Activated naive CD8-positive, alpha-beta T cell treated with anti-CD3 and anti-CD28 coated beads for 36 hours (primary cell): ENCODE data around the gene CDC14B. TPM values are rescaled to one million over a fixed set of nuclear protein-coding genes. Genes with fewer than 3 reads are reported as not detected.

Source experiments
- DNase-seq: peaks from one replicate; pipeline ENCODE4 v3.0.0; 2021
- H3K27ac Mint-ChIP-seq: one replicate; pipeline ENCODE4 v1.8.0; 2022; ENCODE audit warnings: mild to moderate bottlenecking, moderate library complexity, mixed read lengths
- H3K27me3 Mint-ChIP-seq: one replicate; pipeline ENCODE4 v1.8.0; 2022; ENCODE audit warnings: mild to moderate bottlenecking, mixed read lengths
- H3K36me3 Mint-ChIP-seq: one replicate; pipeline ENCODE4 v1.8.0; 2021; ENCODE audit warnings: mild to moderate bottlenecking, mixed read lengths
- H3K4me1 Mint-ChIP-seq: one replicate; pipeline ENCODE4 v1.8.0; 2021; ENCODE audit warnings: mixed read lengths
- H3K4me3 Mint-ChIP-seq: one replicate; pipeline ENCODE4 v1.8.0; 2022; ENCODE audit warnings: mild to moderate bottlenecking, moderate library complexity, mixed read lengths
- H3K9me3 Mint-ChIP-seq: one replicate; pipeline ENCODE4 v1.8.0; 2022; ENCODE audit warnings: mixed read lengths
- total RNA-seq, 2 experiments: library from RNA; stranded (reverse); gene quantifications; one replicate each; pipeline ENCODE4 v1.2.3, GENCODE V29; 2021

CDC14B gene
- total RNA-seq, 2 experiments from 2014 or later: 0.56 to 0.70 TPM

DNA sequence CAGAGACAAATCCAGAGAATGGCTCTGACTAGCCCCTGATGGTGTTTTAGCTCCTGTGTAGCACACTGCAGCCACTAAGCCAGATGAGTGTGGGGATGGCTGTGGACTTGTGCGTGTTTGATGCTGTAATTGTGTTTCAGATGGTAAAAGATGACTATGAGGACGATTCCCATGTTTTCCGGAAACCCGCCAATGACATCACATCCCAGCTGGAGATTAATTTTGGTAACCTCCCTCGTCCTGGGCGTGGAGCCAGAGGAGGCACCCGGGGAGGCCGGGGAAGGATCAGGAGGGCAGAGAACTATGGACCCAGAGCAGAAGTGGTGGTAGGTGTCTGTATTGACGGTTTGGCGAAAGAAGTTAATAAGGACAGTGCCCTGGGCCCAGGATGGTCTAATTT lies 131.7 kb downstream of the CDC14B start:
- Mint-ChIP-seq H3K27ac (no peak overlapping the region), H3K9me3 (no peaks in the 10 kb centered on the region)

DNA sequence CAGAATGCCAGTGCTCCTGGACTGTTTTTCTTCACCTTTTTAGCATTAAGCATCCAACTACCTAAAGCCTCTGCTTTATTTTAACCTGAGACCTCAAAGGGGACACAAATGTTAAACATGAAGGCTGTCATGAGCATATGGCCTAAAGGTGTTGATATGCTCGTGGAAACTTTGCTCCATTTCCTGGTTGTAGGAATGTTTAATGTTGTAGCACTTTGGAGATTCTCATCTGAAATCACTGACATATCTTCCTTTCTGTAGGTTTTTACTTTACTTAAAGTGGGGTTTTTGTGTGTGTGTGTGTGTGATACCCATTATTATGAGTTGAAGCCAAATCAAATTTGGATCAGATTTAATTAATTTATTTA lies 132.6 kb downstream of the CDC14B start:
- Mint-ChIP-seq H3K9me3 (no peaks in the 10 kb centered on the region), H3K4me3 (no peak overlapping the region), H3K27ac (no peak overlapping the region), H3K36me3 (peaks cover 10% of the 10 kb centered on the region), H3K4me1 (peaks cover 15% of the 10 kb centered on the region), H3K27me3 (no peaks in the 10 kb centered on the region)
- no peak for DNase-seq

More for the DNA sequence above, 131.7 kb downstream of the CDC14B start:
- Mint-ChIP-seq H3K36me3 (peaks cover 10% of the 10 kb centered on the region), H3K27me3 (no peaks in the 10 kb centered on the region), H3K4me1 (peaks cover 15% of the 10 kb centered on the region), H3K4me3 (no peak overlapping the region)
- no peak for DNase-seq

DNA sequence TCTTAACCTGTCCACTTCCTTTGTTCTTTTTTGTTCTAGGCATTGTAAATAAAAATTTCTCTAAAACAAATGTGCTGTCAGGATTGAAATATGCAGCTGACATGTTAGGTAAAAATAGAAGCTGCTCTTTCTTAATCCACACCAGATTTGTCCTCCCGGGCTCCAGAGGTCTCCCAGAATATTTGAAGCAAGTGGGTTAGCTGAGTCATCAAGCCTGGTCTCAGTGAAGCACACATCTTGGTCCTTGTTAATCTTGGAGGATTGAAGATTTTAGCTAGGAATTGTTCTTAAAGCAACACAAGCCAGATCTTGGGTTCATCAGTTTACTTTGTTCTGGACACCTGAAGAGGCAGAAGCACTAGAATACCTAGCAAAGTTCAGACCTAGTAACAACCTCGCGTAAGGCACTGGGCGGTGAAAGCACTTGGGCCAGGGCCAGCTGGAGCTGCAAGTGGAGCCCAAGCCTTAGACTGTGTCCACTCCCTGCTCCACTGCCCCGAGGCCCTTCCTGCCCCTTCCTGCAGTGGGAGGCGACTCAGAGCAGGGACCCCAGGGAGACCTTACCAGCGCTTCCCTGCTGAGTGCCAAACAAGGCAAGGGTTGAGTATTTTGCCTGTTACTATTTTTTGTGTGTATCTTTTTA lies 133.1 kb downstream of the CDC14B start:
- Mint-ChIP-seq H3K27ac (no peak overlapping the region), H3K36me3 (peaks cover 9% of the 10 kb centered on the region), H3K9me3 (no peaks in the 10 kb centered on the region), H3K4me1 (peaks cover 10% of the 10 kb centered on the region), H3K27me3 (no peaks in the 10 kb centered on the region), H3K4me3 (no peak overlapping the region)
- no peak for DNase-seq

DNA sequence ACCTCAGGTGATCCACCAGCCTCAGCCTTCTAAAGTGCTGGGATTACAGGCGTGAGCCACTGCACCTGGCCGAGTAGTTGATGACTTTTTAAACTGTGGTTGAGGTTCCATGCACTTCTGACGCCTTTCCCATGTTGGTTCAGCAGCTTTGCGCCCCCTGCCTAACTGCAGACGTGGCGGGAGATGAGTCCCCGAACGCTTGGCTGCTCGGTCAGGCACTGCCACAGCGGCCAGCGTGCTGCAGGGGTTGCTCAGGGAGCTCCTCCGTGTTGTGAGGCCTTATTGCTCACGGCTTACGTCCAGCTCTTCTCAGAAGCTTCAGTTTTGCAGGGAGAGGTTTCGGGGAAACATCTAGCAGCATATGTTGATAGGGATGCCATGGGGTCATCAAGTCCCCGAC lies 134.4 kb downstream of the CDC14B start:
- Mint-ChIP-seq H3K36me3 (peaks cover 9% of the 10 kb centered on the region), H3K4me3 (no peak overlapping the region), H3K27me3 (no peaks in the 10 kb centered on the region), H3K27ac (no peak overlapping the region), H3K4me1 (peaks cover 5% of the 10 kb centered on the region), H3K9me3 (no peaks in the 10 kb centered on the region)
- no peak for DNase-seq

DNA sequence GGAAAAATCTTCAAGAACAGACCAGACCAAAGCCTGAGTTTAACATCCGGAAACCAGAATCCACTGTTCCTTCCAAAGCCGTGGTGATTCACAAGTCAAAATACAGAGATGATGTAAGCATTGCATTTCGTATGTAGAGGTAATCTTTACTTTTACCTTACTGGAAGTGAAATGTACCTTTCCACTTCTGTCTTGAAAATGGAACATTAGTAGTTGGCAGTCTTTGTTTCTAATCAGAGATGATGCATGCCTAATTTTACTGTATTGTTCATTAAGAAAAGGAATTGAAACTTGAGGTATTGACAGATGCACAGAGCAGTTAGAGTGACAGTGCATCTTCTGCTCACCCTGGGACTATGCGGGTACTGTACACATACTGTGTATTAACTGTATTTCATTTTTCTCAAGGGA lies 135.1 kb downstream of the CDC14B start:
- Mint-ChIP-seq H3K4me3 (no peak overlapping the region), H3K36me3 (peaks cover 9% of the 10 kb centered on the region), H3K9me3 (no peaks in the 10 kb centered on the region), H3K27ac (no peak overlapping the region), H3K27me3 (no peaks in the 10 kb centered on the region), H3K4me1 (peaks cover 6% of the 10 kb centered on the region)
- no peak for DNase-seq

DNA sequence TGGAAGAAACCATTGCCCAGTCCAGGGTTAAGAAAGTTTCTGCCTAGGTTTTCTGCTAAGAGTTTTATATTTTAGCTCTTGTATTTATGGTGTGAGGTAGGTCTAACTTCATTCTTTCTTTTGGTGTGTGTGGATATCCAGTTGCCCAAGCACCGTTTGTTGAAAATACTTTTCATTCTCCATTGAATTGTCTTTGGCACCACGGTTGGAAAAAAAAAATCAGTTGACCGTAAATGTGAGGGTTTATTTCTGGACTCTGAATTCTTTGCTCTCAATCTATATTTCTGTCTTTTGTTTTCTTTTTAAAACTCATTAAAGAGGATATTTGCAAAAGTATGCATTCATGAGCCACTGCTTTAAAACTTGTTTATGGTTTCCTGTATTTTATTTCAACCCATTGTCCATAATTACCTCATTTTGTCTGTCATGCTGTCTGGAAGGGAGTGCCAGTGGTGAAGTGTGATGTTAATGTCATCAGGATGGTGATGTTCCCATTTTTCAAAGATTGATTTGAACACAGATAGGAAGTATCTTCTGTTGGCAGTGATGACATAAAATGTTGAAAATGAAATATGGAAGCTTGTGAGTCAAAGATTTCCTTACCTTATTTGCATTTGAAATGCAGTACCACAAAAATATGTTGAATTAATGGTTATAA lies 135.8 kb downstream of the CDC14B start:
- no peak overlapping the region for H3K4me3 Mint-ChIP-seq
- peaks cover 7% of the 10 kb centered on the region for H3K36me3 Mint-ChIP-seq
- peaks cover 9% of the 10 kb centered on the region for H3K4me1 Mint-ChIP-seq
- no peaks in the 10 kb centered on the region for H3K27me3 Mint-ChIP-seq
- DNase-seq: no peak
- H3K9me3 Mint-ChIP-seq: no peaks in the 10 kb centered on the region
- no peak overlapping the region for H3K27ac Mint-ChIP-seq

DNA sequence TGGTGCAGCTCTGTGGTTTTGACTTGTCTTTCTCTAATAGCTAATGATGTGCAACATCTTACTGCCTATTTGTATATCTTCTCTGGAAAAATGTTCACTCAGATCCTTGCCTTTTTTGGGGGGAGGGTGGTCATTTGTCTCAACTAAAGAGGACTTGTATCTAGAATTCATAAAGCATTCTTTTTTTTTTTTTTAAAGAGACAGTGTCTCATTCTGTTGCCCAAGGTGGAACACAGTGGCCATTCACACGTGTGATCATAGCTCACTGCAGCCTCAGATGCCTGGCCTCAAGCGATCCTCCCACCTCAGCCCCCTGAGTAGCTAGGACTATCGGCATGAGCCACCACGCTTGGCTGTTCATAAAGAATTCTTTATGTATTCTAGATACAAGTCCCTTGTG lies 136.4 kb downstream of the CDC14B start:
- H3K27ac Mint-ChIP-seq: no peak overlapping the region
- no peaks in the 10 kb centered on the region for H3K27me3 Mint-ChIP-seq
- H3K4me1 Mint-ChIP-seq: peaks cover 14% of the 10 kb centered on the region
- H3K4me3 Mint-ChIP-seq: no peak overlapping the region
- H3K9me3 Mint-ChIP-seq: no peaks in the 10 kb centered on the region
- no peak for DNase-seq
- peaks cover 10% of the 10 kb centered on the region for H3K36me3 Mint-ChIP-seq

DNA sequence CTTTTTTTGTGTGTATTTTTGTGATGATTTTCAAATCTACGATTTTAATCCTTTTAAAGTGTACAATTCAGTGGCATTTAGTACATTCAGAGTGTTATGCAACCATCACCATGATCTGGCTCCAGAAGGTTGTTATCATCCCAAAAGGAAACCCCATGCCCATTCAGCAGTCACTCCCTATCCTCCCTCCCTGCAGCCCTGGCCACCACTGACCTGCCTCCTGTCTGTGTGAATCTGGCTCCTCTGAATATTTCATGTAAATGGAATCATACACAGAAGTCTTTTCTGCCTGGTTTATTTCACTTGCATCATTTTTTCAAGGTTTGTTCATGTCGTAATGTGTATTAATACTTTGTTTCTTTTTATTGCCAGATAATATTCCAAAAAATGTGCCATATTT lies 137.2 kb downstream of the CDC14B start:
- no peak for DNase-seq
- Mint-ChIP-seq H3K27ac (no peak overlapping the region), H3K4me3 (no peak overlapping the region), H3K36me3 (peaks cover 8% of the 10 kb centered on the region), H3K27me3 (no peaks in the 10 kb centered on the region), H3K9me3 (no peaks in the 10 kb centered on the region), H3K4me1 (peaks cover 14% of the 10 kb centered on the region)

DNA sequence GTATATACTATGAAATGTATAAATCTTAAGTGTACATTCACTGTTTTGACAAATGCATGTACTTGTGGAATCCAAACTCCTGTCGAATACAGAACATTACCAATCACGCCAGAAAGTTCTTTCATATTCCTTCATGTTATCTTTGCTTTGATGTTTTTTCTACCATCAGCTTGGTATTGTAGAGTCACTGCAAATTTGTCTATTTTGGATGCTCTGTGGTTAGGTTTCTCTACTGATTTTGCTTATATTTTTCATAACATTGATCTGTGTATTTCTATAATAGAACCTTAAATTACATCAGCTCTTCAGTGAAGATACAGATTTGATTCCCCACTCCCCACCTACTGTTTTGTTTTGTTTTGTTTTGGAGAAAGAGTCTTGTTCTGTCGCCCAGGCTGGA lies 138.9 kb downstream of the CDC14B start:
- Mint-ChIP-seq H3K4me1 (peaks cover 16% of the 10 kb centered on the region), H3K4me3 (no peak overlapping the region), H3K36me3 (peaks cover 8% of the 10 kb centered on the region), H3K9me3 (no peaks in the 10 kb centered on the region), H3K27ac (no peak overlapping the region), H3K27me3 (no peaks in the 10 kb centered on the region)
- no peak for DNase-seq

DNA sequence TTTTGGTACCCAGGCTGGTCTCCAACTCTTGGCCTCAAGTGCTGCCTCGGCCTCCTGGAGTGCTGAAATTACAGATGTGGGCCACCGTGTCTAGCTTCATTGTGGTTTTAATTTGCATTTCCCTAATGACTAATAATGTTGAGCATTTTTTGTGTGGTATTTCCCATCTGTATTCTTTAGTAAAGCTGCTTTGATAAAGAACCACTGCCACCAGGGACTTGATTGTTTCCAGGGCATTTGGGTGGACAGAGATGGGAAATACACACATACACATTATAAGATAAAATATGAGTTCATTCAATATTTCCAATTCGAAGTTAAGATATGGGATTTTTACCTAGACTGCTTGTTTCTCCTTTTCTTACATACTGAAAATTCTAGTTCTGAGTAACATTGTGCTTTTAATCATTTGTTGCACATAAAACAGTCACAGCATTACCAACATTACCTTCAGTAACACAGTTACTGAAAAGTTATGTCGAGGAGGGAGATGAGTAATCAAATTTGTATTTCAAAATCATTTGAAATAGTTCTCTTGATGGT lies 140.7 kb downstream of the CDC14B start:
- H3K27ac Mint-ChIP-seq: peak overlapping the region; percentile 55
- H3K4me3 Mint-ChIP-seq: no peak overlapping the region
- H3K4me1 Mint-ChIP-seq: peaks cover 11% of the 10 kb centered on the region
- H3K36me3 Mint-ChIP-seq: peaks cover 6% of the 10 kb centered on the region
- H3K27me3 Mint-ChIP-seq: no peaks in the 10 kb centered on the region
- H3K9me3 Mint-ChIP-seq: no peaks in the 10 kb centered on the region
- DNase-seq: peak; percentile 11

DNA sequence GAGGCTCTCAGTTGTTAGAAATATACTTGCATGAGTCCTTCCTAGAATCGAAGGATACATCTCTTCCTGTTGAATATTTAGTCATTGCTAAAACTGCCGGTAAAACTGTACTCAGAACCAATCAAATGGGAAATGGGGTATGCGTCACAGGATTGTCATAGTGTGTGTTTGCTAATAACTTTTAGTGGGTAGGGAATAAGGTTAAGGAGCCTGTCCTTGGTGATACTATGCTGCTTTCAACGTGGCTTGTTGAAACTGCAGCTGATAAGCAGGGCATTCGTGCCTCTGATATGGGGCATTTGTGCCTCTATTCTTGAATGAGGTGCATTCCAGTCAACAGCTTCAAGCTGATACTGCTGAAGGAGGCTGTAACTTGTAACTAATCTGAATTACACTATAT lies 143.1 kb downstream of the CDC14B start:
- H3K27me3 Mint-ChIP-seq: no peaks in the 10 kb centered on the region
- H3K9me3 Mint-ChIP-seq: no peaks in the 10 kb centered on the region
- H3K4me1 Mint-ChIP-seq: peaks cover 11% of the 10 kb centered on the region
- no peak overlapping the region for H3K27ac Mint-ChIP-seq
- H3K36me3 Mint-ChIP-seq: peaks cover 3% of the 10 kb centered on the region
- no peak overlapping the region for H3K4me3 Mint-ChIP-seq
- no peak for DNase-seq

DNA sequence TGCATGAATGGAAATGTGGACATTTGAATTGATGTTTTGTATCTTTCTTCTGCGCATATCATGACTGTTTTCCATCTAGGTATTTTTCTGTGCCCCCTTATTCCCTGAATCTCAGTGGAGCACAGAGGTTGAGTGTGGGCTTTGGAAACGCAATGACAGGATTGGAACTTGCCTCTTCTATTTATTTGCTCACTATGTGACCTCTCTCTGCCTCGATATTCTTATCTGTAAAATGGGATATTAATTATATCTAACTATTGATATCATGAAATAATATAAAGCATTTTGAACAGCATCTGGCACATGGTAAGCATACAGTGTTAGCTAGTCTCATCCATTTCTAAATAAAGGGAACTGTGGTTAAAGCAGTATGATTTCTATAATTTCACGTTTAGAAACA lies 143.6 kb downstream of the CDC14B start:
- Mint-ChIP-seq H3K4me1 (peaks cover 11% of the 10 kb centered on the region), H3K4me3 (no peak overlapping the region), H3K36me3 (peaks cover 3% of the 10 kb centered on the region), H3K27ac (no peak overlapping the region), H3K27me3 (no peaks in the 10 kb centered on the region), H3K9me3 (no peaks in the 10 kb centered on the region)
- no peak for DNase-seq

DNA sequence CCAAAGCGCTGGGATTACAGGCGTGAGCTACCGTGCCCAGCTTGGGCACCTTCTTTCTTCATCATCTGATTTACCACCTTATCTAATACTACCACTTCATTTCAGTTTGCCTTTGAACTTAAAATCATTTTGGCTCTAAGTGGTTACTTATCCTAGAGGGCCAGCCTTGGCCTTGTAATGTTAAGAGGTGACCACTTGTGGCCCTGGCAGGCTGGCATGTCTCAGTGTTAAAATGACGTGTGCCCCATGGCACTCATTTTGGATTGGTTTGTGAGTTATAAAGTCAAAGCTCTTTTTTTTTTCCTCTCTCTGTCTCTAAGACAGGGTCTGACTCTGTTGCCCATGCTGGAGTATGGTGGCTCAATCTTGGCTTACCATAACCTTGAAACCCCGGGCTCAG lies 151.9 kb downstream of the CDC14B start:
- Mint-ChIP-seq H3K36me3 (peaks cover 1% of the 10 kb centered on the region), H3K4me3 (no peak overlapping the region), H3K4me1 (no peaks in the 10 kb centered on the region), H3K27ac (no peak overlapping the region), H3K9me3 (no peaks in the 10 kb centered on the region), H3K27me3 (no peaks in the 10 kb centered on the region)
- DNase-seq: no peak

DNA sequence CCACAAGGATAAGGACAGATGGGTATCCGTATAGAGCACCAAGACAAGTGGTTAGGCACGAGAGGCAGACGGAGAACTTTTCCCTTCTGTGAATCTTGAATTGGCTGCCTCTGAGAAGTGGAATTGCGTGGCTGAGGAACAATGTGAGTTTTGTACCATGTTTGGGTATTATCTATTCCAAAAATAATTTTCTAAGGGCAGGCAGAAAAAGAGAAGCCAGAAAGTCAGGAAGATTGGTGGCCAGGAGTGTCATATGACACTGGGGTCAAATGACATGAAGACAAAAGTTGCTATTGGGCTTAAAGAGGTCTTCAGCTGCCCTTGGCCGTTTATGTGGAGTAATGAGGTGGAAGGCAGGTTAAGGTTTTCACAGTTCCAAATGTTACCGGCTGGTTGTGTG lies 155.2 kb downstream of the CDC14B start:
- Mint-ChIP-seq H3K4me3 (no peak overlapping the region), H3K9me3 (no peaks in the 10 kb centered on the region), H3K4me1 (no peaks in the 10 kb centered on the region), H3K27ac (no peak overlapping the region), H3K27me3 (no peaks in the 10 kb centered on the region), H3K36me3 (peaks cover 3% of the 10 kb centered on the region)
- DNase-seq: no peak

DNA sequence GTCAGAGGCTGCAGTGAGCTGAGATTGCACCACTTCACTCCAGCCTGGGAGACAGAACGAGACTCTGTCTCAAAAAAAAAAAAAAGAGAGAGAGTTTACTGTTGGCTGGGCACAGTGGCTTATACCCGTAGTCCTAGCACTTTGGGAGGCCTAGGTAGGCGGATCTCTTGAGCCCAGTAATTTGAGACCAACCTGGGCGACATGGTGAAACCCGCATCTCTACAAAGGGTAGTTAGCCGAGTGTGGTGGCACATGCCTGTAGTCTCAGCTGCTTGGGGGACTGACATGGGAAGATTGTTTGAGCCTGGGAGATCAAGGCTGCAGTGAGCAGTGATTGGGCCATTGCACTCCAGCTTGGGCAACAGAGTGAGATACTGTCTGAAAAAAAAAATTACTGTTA lies 157.1 kb downstream of the CDC14B start:
- Mint-ChIP-seq H3K36me3 (peaks cover 7% of the 10 kb centered on the region), H3K27ac (no peak overlapping the region)

DNA sequence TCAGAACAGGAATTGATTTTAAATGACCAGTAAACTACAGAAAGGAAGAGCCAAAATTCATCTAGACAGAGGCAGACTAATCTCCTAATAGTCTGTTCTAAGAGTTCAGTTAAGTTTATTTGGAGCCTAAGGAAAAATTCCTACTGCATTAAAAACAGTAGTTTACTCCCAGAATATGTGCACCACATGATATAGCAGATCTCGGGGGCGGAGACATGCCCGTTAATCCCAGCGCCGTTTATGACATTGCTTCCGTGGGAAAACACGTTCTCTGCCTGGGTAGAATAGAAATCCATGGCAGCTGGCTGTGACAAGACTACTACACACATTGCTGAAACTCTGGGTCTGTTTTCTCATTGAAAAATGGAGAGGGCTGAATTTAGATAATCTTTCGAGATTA lies 158.3 kb downstream of the CDC14B start:
- peaks cover 7% of the 10 kb centered on the region for H3K36me3 Mint-ChIP-seq
- no peak overlapping the region for H3K27ac Mint-ChIP-seq
- H3K4me3 Mint-ChIP-seq: no peak overlapping the region
- peaks cover 3% of the 10 kb centered on the region for H3K4me1 Mint-ChIP-seq
- H3K9me3 Mint-ChIP-seq: no peaks in the 10 kb centered on the region
- no peaks in the 10 kb centered on the region for H3K27me3 Mint-ChIP-seq
- DNase-seq: no peak

More for the DNA sequence above, 157.1 kb downstream of the CDC14B start:
- DNase-seq: no peak
- Mint-ChIP-seq H3K4me1 (peaks cover 3% of the 10 kb centered on the region), H3K9me3 (no peaks in the 10 kb centered on the region), H3K27me3 (no peaks in the 10 kb centered on the region), H3K4me3 (no peak overlapping the region)
